ENCODE data around the gene MAOA. TPM values are rescaled to one million over a fixed set of nuclear protein-coding genes. Genes with fewer than 3 reads are reported as not detected.

MAOA gene
- total RNA-seq, 1 experiment from 2014 or later, result 6.3 TPM

GRCh38 chrX:43734444-43734843, 78.3 kb downstream of the MAOA start:
- DNase-seq (no peak), ATAC-seq (no peak)
- H3K9me3 ChIP-seq (ENCODE audit: low read length), result no peaks in the 10 kb centered on the region
- no peak overlapping the region for H3K27ac ChIP-seq (ENCODE audit: low read length)
- H3K9ac ChIP-seq (ENCODE audit: low read length), result no peak overlapping the region
- BruUV-seq (replicated peaks), result no TSS peak
- H3K4me2 ChIP-seq (ENCODE audit: low read length), result no peak overlapping the region
- H3K36me3 ChIP-seq (ENCODE audit: low read depth, low read length), result no peaks in the 10 kb centered on the region
- no peaks in the 10 kb centered on the region for H3K27me3 ChIP-seq (ENCODE audit: low read length)
- TF ChIP-seq EZH2phosphoT487 (IDR thresholded peaks at IDR 0.05; ENCODE audit: borderline replicate concordance, low read length), result no peak
- TF ChIP-seq CTCF (conservative IDR thresholded peaks at IDR 0.05; ENCODE audit: low read depth, low read length), result no peak
- TF ChIP-seq EZH2 (IDR thresholded peaks at IDR 0.05; ENCODE audit: low read length, unreplicated experiment), result no peak
- no peaks in the 10 kb centered on the region for H3K79me2 ChIP-seq (ENCODE audit: low read length)
- no peaks in the 10 kb centered on the region for H4K20me1 ChIP-seq (ENCODE audit: low read length)
- no peaks in the 10 kb centered on the region for H3K9me2 ChIP-seq (replicated peaks; ENCODE audit: low read length)
- intact Hi-C loops (cut with micrococcal nuclease), result no loop called here
- H3F3A ChIP-seq (ENCODE audit: low read length, unreplicated experiment), result no peaks in the 10 kb centered on the region
- no peak overlapping the region for H2AFZ ChIP-seq (ENCODE audit: low read length)
- H3K4me3 ChIP-seq (ENCODE audit: low read length), result no peak overlapping the region
- CTCF ChIA-PET, result no interaction called here
- H3K4me1 ChIP-seq (ENCODE audit: insufficient read depth, low read length), result peaks cover 4% of the 10 kb centered on the region; the same call in 1 of the 2 replicates
- POLR2A ChIA-PET (ENCODE audit: unreplicated experiment), result no interaction called here

DNA sequence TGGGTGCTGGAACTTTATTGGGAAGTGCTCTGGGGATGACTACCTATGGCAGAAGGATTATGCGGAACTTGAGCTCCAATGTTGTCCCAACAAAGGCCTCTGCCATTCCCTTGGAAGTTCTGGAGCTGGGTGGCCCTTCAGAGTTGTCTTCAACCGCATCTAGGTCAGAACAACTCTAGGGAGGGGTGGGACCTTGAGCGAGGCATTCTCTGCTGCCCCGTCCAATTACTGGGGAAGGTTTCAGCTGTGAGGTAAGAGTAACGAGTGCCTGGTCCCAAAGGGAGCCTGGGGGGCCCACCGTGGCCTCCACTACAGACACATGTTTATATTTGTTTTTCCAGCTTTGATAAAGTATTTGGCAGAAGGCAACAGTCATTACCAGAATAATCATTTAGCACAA, 79.4 kb downstream of the MAOA start:
- no peaks in the 10 kb centered on the region for H3K36me3 ChIP-seq (ENCODE audit: low read depth, low read length)
- no peaks in the 10 kb centered on the region for H3K9me2 ChIP-seq (replicated peaks; ENCODE audit: low read length)
- no peak overlapping the region for H2AFZ ChIP-seq (ENCODE audit: low read length)
- no peak overlapping the region for H3K4me3 ChIP-seq (ENCODE audit: low read length)
- no TSS peak for BruUV-seq (replicated peaks)
- H3K9ac ChIP-seq (ENCODE audit: low read length), result no peak overlapping the region
- intact Hi-C loops (cut with micrococcal nuclease), result no loop called here
- ATAC-seq (no peak), DNase-seq (no peak)
- no peaks in the 10 kb centered on the region for H3K27me3 ChIP-seq (ENCODE audit: low read length)
- H3K9me3 ChIP-seq (ENCODE audit: low read length), result no peaks in the 10 kb centered on the region
- CTCF ChIA-PET, result no interaction called here
- no peak overlapping the region for H3K4me2 ChIP-seq (ENCODE audit: low read length)
- POLR2A ChIA-PET (ENCODE audit: unreplicated experiment), result interaction anchor here (0.7 kb wide), 1 partner anchor 694 kb away, joined by 7 read pairs; no protein-coding TSS in a partner anchor
- no peak overlapping the region for H3K27ac ChIP-seq (ENCODE audit: low read length)
- H3K4me1 ChIP-seq (ENCODE audit: insufficient read depth, low read length), result peaks cover 4% of the 10 kb centered on the region; the same call in 1 of the 2 replicates
- H4K20me1 ChIP-seq (ENCODE audit: low read length), result no peaks in the 10 kb centered on the region
- TF ChIP-seq EZH2phosphoT487 (IDR thresholded peaks at IDR 0.05; ENCODE audit: borderline replicate concordance, low read length) (no peak), EZH2 (IDR thresholded peaks at IDR 0.05; ENCODE audit: low read length, unreplicated experiment) (no peak), CTCF (conservative IDR thresholded peaks at IDR 0.05; ENCODE audit: low read depth, low read length) (no peak)
- H3F3A ChIP-seq (ENCODE audit: low read length, unreplicated experiment), result no peaks in the 10 kb centered on the region
- no peaks in the 10 kb centered on the region for H3K79me2 ChIP-seq (ENCODE audit: low read length)

GRCh38 chrX:43735957-43736356, 79.9 kb downstream of the MAOA start:
- no peaks in the 10 kb centered on the region for H3K9me3 ChIP-seq (ENCODE audit: low read length)
- H3F3A ChIP-seq (ENCODE audit: low read length, unreplicated experiment), result no peaks in the 10 kb centered on the region
- no peak for TF ChIP-seq CTCF (conservative IDR thresholded peaks at IDR 0.05; ENCODE audit: low read depth, low read length)
- no peak for TF ChIP-seq EZH2 (IDR thresholded peaks at IDR 0.05; ENCODE audit: low read length, unreplicated experiment)
- no peak for TF ChIP-seq EZH2phosphoT487 (IDR thresholded peaks at IDR 0.05; ENCODE audit: borderline replicate concordance, low read length)
- peaks cover 4% of the 10 kb centered on the region; the same call in 1 of the 2 replicates for H3K4me1 ChIP-seq (ENCODE audit: insufficient read depth, low read length)
- H3K79me2 ChIP-seq (ENCODE audit: low read length), result no peaks in the 10 kb centered on the region
- no peaks in the 10 kb centered on the region for H3K9me2 ChIP-seq (replicated peaks; ENCODE audit: low read length)
- ATAC-seq (no peak), DNase-seq (no peak)
- H4K20me1 ChIP-seq (ENCODE audit: low read length), result no peaks in the 10 kb centered on the region
- no peak overlapping the region for H3K4me3 ChIP-seq (ENCODE audit: low read length)
- ChIA-PET CTCF (no interaction called here), POLR2A (ENCODE audit: unreplicated experiment) (interaction anchor here (0.7 kb wide), 1 partner anchor 693 kb away, joined by 7 read pairs; no protein-coding TSS in a partner anchor)
- H3K36me3 ChIP-seq (ENCODE audit: low read depth, low read length), result no peaks in the 10 kb centered on the region
- BruUV-seq (replicated peaks), result no TSS peak
- H3K9ac ChIP-seq (ENCODE audit: low read length), result no peak overlapping the region
- H2AFZ ChIP-seq (ENCODE audit: low read length), result no peak overlapping the region
- H3K27me3 ChIP-seq (ENCODE audit: low read length), result no peaks in the 10 kb centered on the region
- intact Hi-C loops (cut with micrococcal nuclease), result no loop called here
- no peak overlapping the region for H3K27ac ChIP-seq (ENCODE audit: low read length)
- H3K4me2 ChIP-seq (ENCODE audit: low read length), result no peak overlapping the region
